Liver (tissue), 9 donors: Measurements from ENCODE around the gene FEZ2. TPM values are rescaled to one million over a fixed set of nuclear protein-coding genes. Genes with fewer than 3 reads are reported as not detected.

Experiments
- DNase-seq: peaks from one replicate; pipeline ENCODE4 v3.0.0-alpha.2; 2017; ENCODE audit warnings: low spot score
- H3K27ac ChIP-seq, 2 donors: one replicate each; pipeline ENCODE4 v1.7.0; 2013; ENCODE audit warnings: inconsistent platforms in 2 of 2, low read length in 2 of 2, control low read depth in 1 of 2, low read depth in 1 of 2, mild to moderate bottlenecking in 1 of 2
- H3K27me3 ChIP-seq, 4 donors: one replicate each; pipeline versions ENCODE4 v1.6.1 to v1.7.0; 2013; ENCODE audit warnings: low read length in 3 of 4, inconsistent platforms in 1 of 4, mild to moderate bottlenecking in 1 of 4, moderate library complexity in 1 of 4; ENCODE audit not compliant: control insufficient read depth in 4 of 4, insufficient read depth in 4 of 4
- H3K36me3 ChIP-seq, 4 donors: one replicate each; pipeline versions ENCODE4 v1.6.1 to v1.7.0; 2013; ENCODE audit warnings: low read length in 3 of 4, mild to moderate bottlenecking in 3 of 4, low read depth in 1 of 4, moderate library complexity in 1 of 4; ENCODE audit not compliant: control insufficient read depth in 4 of 4, insufficient read depth in 3 of 4
- H3K4me1 ChIP-seq, 4 donors: one replicate each; pipeline versions ENCODE4 v1.6.1 to v1.7.0; 2013; ENCODE audit warnings: low read length in 3 of 4, mild to moderate bottlenecking in 3 of 4, moderate library complexity in 1 of 4; ENCODE audit not compliant: control insufficient read depth in 4 of 4, insufficient read depth in 4 of 4
- H3K4me3 ChIP-seq, 3 donors: one replicate each; pipeline versions ENCODE4 v1.6.1 to v1.7.0; 2013; ENCODE audit warnings: low read length in 3 of 3, control low read depth in 1 of 3, low read depth in 1 of 3, mild to moderate bottlenecking in 1 of 3
- H3K9ac ChIP-seq, 2 donors: one replicate each; pipeline ENCODE4 v1.7.0; 2013; ENCODE audit warnings: low read length in 2 of 2, mild to moderate bottlenecking in 2 of 2, moderate library complexity in 2 of 2, control low read depth in 1 of 2, low read depth in 1 of 2
- H3K9me3 ChIP-seq, 4 donors: one replicate each; pipeline versions ENCODE4 v1.6.1 to v1.7.0; 2013; ENCODE audit warnings: low read length in 3 of 4; ENCODE audit not compliant: control insufficient read depth in 4 of 4
- ATF3 ChIP-seq: IDR thresholded peaks from 2 replicates; pipeline ENCODE4 v1.6.1; 2016; ENCODE audit warnings: antibody characterized with exemption
- CTCF ChIP-seq: fragments of 150-350 bp; IDR thresholded peaks from 2 replicates; pipeline ENCODE4 v1.5.1; 2017; ENCODE audit warnings: improper control_type of control experiment, low read depth, low read length; ENCODE audit not compliant: missing input control
- EGR1 ChIP-seq, 2 donors: IDR thresholded peaks; 2 replicates each; pipeline ENCODE4 v1.6.1; 2016 to 2018; ENCODE audit warnings: antibody characterized with exemption in 2 of 2, low read depth in 2 of 2
- FOXA1 ChIP-seq: IDR thresholded peaks from 2 replicates; pipeline ENCODE4 v1.6.1; 2016; ENCODE audit warnings: antibody characterized with exemption
- FOXA2 ChIP-seq: IDR thresholded peaks from 2 replicates; pipeline ENCODE4 v1.6.1; 2016; ENCODE audit warnings: antibody characterized with exemption
- GABPA ChIP-seq, 2 donors: IDR thresholded peaks in 1 of 2; conservative IDR thresholded peaks in 1 of 2; 2 replicates each; pipeline ENCODE4 v1.6.1; 2016; ENCODE audit warnings: antibody characterized with exemption in 2 of 2, mild to moderate bottlenecking in 1 of 2, moderate library complexity in 1 of 2
- HNF4A ChIP-seq, 2 donors: conservative IDR thresholded peaks; 2 replicates each; pipeline ENCODE4 v1.6.1; 2016; ENCODE audit warnings: antibody characterized with exemption in 2 of 2, mild to moderate bottlenecking in 2 of 2
- HNF4G ChIP-seq: IDR thresholded peaks from 2 replicates; pipeline ENCODE4 v1.6.1; 2016; ENCODE audit warnings: antibody characterized with exemption
- MAX ChIP-seq: IDR thresholded peaks from 2 replicates; pipeline ENCODE4 v1.6.1; 2016; ENCODE audit warnings: antibody characterized with exemption
- NR2F2 ChIP-seq: IDR thresholded peaks from 2 replicates; pipeline ENCODE4 v1.6.1; 2016; ENCODE audit warnings: antibody characterized with exemption
- RAD21 ChIP-seq, 2 donors: IDR thresholded peaks; 2 replicates each; pipeline ENCODE4 v1.6.1; 2016; ENCODE audit warnings: antibody characterized with exemption in 2 of 2, mild to moderate bottlenecking in 2 of 2
- REST ChIP-seq: IDR thresholded peaks from 2 replicates; pipeline ENCODE4 v1.6.1; 2016; ENCODE audit warnings: antibody characterized with exemption, mild to moderate bottlenecking
- RXRA ChIP-seq, 2 donors: IDR thresholded peaks; 2 replicates each; pipeline ENCODE4 v1.6.1; 2017 to 2018; ENCODE audit warnings: antibody characterized with exemption in 2 of 2, mild to moderate bottlenecking in 1 of 2
- SP1 ChIP-seq: IDR thresholded peaks from 2 replicates; pipeline ENCODE4 v1.6.1; 2018; ENCODE audit warnings: antibody characterized with exemption, mild to moderate bottlenecking
- TAF1 ChIP-seq: conservative IDR thresholded peaks from 2 replicates; pipeline ENCODE4 v1.6.1; 2016; ENCODE audit warnings: antibody characterized with exemption, mild to moderate bottlenecking
- YY1 ChIP-seq: IDR thresholded peaks from 2 replicates; pipeline ENCODE4 v1.6.1; 2016; ENCODE audit warnings: antibody characterized with exemption, mild to moderate bottlenecking
- ZBTB33 ChIP-seq: IDR thresholded peaks from 2 replicates; pipeline ENCODE4 v1.6.1; 2016; ENCODE audit warnings: antibody characterized with exemption
- WGBS: extraction: QIAGEN DNeasy Blood & Tissue Kit; methylation state at CpG from one replicate; pipeline ENCODE4 v1.1.7; 2013; 5-methylcytosine and 5-hydroxymethylcytosine counted together
- polyA plus RNA-seq, 2 donors: library from polyadenylated mRNA; stranded (reverse) in 1 of 2; unstranded in 1 of 2; fragments of 200-250 nt in 1 of 2; fragments of >200 nt in 1 of 2; fragmentation: Nextera tagmentation in 1 of 2; extraction: Ambion mirVana in 1 of 2; gene quantifications; one replicate each; pipeline versions ENCODE4 v1.2.1 to v1.2.3, GENCODE V29; 2013 to 2015
- total RNA-seq, 2 donors: library from RNA; depleted of rRNA; stranded (reverse); fragments of >200 nt; gene quantifications; one replicate each; pipeline ENCODE4 v1.2.3, GENCODE V29; 2014
- donor health status: healthy.
- donor health status: healthy.
- donor health status: healthy.
- donor health status: healthy.
- donor health status: healthy.

FEZ2 gene
- total and polyA plus RNA-seq, 4 donors = 11.9 to 16.1 (median 14.1) TPM

- 91% methylated on average over 3 of the region's 3 CpGs for WGBS
- TF ChIP-seq MAX (no peak), YY1 (no peak), GABPA (IDR thresholded peaks at IDR 0.05 in 1 of 2, conservative IDR thresholded peaks at IDR 0.05 in 1 of 2) (no peak), HNF4G (no peak), SP1 (no peak)
- no peaks in the 10 kb centered on the region for H3K27me3 ChIP-seq
- H3K9ac ChIP-seq = no peak overlapping the region
- no peaks in the 10 kb centered on the region for H3K4me1 ChIP-seq
- no peak for DNase-seq
- H3K36me3 ChIP-seq = peaks cover 5 to 13% (median 8%) of the 10 kb centered on the region in 4 donors
- no peak overlapping the region for H3K27ac ChIP-seq
- H3K4me3 ChIP-seq = no peak overlapping the region
- no peaks in the 10 kb centered on the region for H3K9me3 ChIP-seq
These were observed 10.4 kb downstream of the FEZ2 start for GRCh38 chr2:36587556-36587955.

- Histone ChIP-seq H3K27ac (no peak overlapping the region), H3K4me3 (no peak overlapping the region), H3K9ac (no peak overlapping the region), H3K27me3 (no peaks in the 10 kb centered on the region), H3K9me3 (no peaks in the 10 kb centered on the region), H3K36me3 (peaks cover 5 to 17% (median 9%) of the 10 kb centered on the region in 4 donors), H3K4me1 (no peaks in the 10 kb centered on the region)
- DNase-seq = no peak
- TF ChIP-seq MAX (no peak), YY1 (no peak), GABPA (IDR thresholded peaks at IDR 0.05 in 1 of 2, conservative IDR thresholded peaks at IDR 0.05 in 1 of 2) (no peak), EGR1 (IDR thresholded peaks at IDR 0.05; ENCODE audit: low read depth in 2 of 2) (no peak), ZBTB33 (no peak), RAD21 (IDR thresholded peaks at IDR 0.05) (no peak), HNF4A (conservative IDR thresholded peaks at IDR 0.05) (no peak), CTCF (no peak), FOXA2 (no peak), FOXA1 (no peak), SP1 (no peak), TAF1 (no peak), HNF4G (no peak), ATF3 (no peak), RXRA (IDR thresholded peaks at IDR 0.05) (no peak), REST (no peak), NR2F2 (no peak)
- WGBS = 97% methylated on average over 1 of the region's 1 CpG
These were observed 10.9 kb downstream of the FEZ2 start for GRCh38 chr2:36587101-36587500.
